ENCODE data around the gene MAPK11. TPM values are rescaled to one million over a fixed set of nuclear protein-coding genes. Genes with fewer than 3 reads are reported as not detected.

Gene MAPK11
- total and polyA plus RNA-seq, 9 of the 15 experiments (the other 6 are each of a cell fraction or from before 2014, with no cell fraction given) = 0.06 to 14.6 (median 5.3) TPM

DNA sequence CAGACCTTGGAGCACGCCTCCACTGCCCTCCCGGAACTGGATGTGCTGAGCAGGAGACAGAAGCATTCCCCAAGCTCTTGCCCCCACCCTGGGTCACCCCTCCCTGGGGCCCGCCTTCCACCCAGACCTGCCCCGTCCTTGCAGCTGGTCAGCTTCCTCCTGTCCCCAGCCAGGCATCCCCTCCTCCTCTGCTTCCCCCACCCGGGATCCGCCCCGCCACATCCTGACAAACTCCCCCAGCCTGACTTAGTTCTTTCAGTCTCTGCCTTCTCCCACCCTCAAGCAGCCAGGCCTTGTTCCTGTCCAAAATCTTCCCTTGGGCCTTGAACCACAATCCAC lies 38.4 kb upstream of the MAPK11 start (continued):
- TF ChIP-seq, protein P1, sequence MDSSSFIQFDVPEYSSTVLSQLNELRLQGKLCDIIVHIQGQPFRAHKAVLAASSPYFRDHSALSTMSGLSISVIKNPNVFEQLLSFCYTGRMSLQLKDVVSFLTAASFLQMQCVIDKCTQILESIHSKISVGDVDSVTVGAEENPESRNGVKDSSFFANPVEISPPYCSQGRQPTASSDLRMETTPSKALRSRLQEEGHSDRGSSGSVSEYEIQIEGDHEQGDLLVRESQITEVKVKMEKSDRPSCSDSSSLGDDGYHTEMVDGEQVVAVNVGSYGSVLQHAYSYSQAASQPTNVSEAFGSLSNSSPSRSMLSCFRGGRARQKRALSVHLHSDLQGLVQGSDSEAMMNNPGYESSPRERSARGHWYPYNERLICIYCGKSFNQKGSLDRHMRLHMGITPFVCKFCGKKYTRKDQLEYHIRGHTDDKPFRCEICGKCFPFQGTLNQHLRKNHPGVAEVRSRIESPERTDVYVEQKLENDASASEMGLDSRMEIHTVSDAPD (CRISPR knock-in tag; IDR thresholded peaks at IDR 0.05) = no peak
- TF ChIP-seq NONO (IDR thresholded peaks at IDR 0.05; ENCODE audit: low read depth in 2 of 2, low read length in 1 of 2) (no peak), TAL1 (IDR thresholded peaks at IDR 0.05) (no peak), PYGO2 (tag; IDR thresholded peaks at IDR 0.05) (no peak), HCFC1 (IDR thresholded peaks at IDR 0.05; ENCODE audit: low read depth, low read length) (no peak), SRSF9 (IDR thresholded peaks at IDR 0.05; ENCODE audit: borderline replicate concordance, low read depth, low read length) (no peak), FOXA3 (CRISPR knock-in tag; conservative IDR thresholded peaks at IDR 0.05 in 1 of 2, IDR thresholded peaks at IDR 0.05 in 1 of 2) (no peak), DDX20 (tag; IDR thresholded peaks at IDR 0.05; ENCODE audit: low read depth) (no peak), ETV1 (tag; conservative IDR thresholded peaks at IDR 0.05; ENCODE audit: low read depth) (peak; percentile 67), HNRNPLL (IDR thresholded peaks at IDR 0.05; ENCODE audit: low read depth, low read length, poor library complexity, severe bottlenecking) (no peak), NEUROD1 (IDR thresholded peaks at IDR 0.05; ENCODE audit: borderline replicate concordance, low read depth, low read length, partially characterized antibody) (no peak), TBP (optimal IDR thresholded peaks at IDR 0.05; ENCODE audit: low read depth, low read length) (peak; percentile 29), ZNF143 (CRISPR knock-in tag; IDR thresholded peaks at IDR 0.05) (no peak), ZNF644 (tag; IDR thresholded peaks at IDR 0.05; ENCODE audit: low read depth) (no peak)
- TF ChIP-seq, protein P2, sequence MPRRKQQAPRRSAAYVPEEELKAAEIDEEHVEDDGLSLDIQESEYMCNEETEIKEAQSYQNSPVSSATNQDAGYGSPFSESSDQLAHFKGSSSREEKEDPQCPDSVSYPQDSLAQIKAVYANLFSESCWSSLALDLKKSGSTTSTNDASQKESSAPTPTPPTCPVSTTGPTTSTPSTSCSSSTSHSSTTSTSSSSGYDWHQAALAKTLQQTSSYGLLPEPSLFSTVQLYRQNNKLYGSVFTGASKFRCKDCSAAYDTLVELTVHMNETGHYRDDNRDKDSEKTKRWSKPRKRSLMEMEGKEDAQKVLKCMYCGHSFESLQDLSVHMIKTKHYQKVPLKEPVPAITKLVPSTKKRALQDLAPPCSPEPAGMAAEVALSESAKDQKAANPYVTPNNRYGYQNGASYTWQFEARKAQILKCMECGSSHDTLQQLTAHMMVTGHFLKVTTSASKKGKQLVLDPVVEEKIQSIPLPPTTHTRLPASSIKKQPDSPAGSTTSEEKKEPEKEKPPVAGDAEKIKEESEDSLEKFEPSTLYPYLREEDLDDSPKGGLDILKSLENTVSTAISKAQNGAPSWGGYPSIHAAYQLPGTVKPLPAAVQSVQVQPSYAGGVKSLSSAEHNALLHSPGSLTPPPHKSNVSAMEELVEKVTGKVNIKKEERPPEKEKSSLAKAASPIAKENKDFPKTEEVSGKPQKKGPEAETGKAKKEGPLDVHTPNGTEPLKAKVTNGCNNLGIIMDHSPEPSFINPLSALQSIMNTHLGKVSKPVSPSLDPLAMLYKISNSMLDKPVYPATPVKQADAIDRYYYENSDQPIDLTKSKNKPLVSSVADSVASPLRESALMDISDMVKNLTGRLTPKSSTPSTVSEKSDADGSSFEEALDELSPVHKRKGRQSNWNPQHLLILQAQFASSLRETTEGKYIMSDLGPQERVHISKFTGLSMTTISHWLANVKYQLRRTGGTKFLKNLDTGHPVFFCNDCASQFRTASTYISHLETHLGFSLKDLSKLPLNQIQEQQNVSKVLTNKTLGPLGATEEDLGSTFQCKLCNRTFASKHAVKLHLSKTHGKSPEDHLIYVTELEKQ (CRISPR knock-in tag; IDR thresholded peaks at IDR 0.05) = no peak
- TF ChIP-seq, protein P3, sequence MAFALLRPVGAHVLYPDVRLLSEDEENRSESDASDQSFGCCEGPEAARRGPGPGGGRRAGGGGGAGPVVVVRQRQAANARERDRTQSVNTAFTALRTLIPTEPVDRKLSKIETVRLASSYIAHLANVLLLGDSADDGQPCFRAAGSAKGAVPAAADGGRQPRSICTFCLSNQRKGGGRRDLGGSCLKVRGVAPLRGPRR (CRISPR knock-in tag; IDR thresholded peaks at IDR 0.05) = no peak
- TF ChIP-seq, protein P4, sequence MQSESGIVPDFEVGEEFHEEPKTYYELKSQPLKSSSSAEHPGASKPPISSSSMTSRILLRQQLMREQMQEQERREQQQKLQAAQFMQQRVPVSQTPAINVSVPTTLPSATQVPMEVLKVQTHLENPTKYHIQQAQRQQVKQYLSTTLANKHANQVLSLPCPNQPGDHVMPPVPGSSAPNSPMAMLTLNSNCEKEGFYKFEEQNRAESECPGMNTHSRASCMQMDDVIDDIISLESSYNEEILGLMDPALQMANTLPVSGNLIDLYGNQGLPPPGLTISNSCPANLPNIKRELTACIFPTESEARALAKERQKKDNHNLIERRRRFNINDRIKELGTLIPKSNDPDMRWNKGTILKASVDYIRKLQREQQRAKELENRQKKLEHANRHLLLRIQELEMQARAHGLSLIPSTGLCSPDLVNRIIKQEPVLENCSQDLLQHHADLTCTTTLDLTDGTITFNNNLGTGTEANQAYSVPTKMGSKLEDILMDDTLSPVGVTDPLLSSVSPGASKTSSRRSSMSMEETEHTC (IDR thresholded peaks at IDR 0.05) = no peak
- TF ChIP-seq, protein P5, sequence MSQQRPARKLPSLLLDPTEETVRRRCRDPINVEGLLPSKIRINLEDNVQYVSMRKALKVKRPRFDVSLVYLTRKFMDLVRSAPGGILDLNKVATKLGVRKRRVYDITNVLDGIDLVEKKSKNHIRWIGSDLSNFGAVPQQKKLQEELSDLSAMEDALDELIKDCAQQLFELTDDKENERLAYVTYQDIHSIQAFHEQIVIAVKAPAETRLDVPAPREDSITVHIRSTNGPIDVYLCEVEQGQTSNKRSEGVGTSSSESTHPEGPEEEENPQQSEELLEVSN (IDR thresholded peaks at IDR 0.05; ENCODE audit: borderline replicate concordance in 1 of 2, extremely low read depth in 1 of 2, insufficient read depth in 1 of 2, insufficient read length in 1 of 2, low read depth in 1 of 2, low read length in 1 of 2, poor library complexity in 1 of 2, severe bottlenecking in 1 of 2) = no peak

All from K562 (cell line).